CD4-positive, alpha-beta T cell treated with Interleukin-1 beta for 1 hour (primary cell): ENCODE results near the gene NUDT1.

ENCODE experiments used
- DNase-seq, 2 donors: peaks; one replicate each; pipeline ENCODE4 v3.0.0-alpha.2; 2020 to 2022

NUDT1 gene

GRCh38 chr7:2271273-2272026, 29.4 kb downstream of the NUDT1 start:
- no peak for DNase-seq

- DNase-seq, result no peak
Measured at GRCh38 chr7:2272031-2272430, 30.0 kb downstream of the NUDT1 start.

- no peak for DNase-seq
Measured at GRCh38 chr7:2273866-2274265, 31.8 kb downstream of the NUDT1 start.

- no peak for DNase-seq
Measured at GRCh38 chr7:2274666-2275065, 32.6 kb downstream of the NUDT1 start.

GRCh38 chr7:2275101-2275500, 33.1 kb downstream of the NUDT1 start:
- no peak for DNase-seq

- DNase-seq, result no peak
Measured at GRCh38 chr7:2276107-2276506, 34.1 kb downstream of the NUDT1 start.

GRCh38 chr7:2278026-2278425, 36.0 kb downstream of the NUDT1 start:
- no peak for DNase-seq

GRCh38 chr7:2279896-2280295, 37.9 kb downstream of the NUDT1 start:
- no peak for DNase-seq

GRCh38 chr7:2280424-2280823, 38.4 kb downstream of the NUDT1 start:
- no peak for DNase-seq

GRCh38 chr7:2281541-2281940, 39.5 kb downstream of the NUDT1 start:
- no peak for DNase-seq

- no peak for DNase-seq
Measured at GRCh38 chr7:2282185-2282751, 40.2 kb downstream of the NUDT1 start.

GRCh38 chr7:2283074-2283473, 41.0 kb downstream of the NUDT1 start:
- DNase-seq, result no peak

- DNase-seq, result no peak
Measured at GRCh38 chr7:2287745-2288144, 45.7 kb downstream of the NUDT1 start.

- DNase-seq, result peak in 1 of 2 donors; percentile 26
Measured at GRCh38 chr7:2288503-2288902, 46.5 kb downstream of the NUDT1 start.

GRCh38 chr7:2289111-2289586, 47.1 kb downstream of the NUDT1 start:
- no peak for DNase-seq

GRCh38 chr7:2289621-2290020, 47.6 kb downstream of the NUDT1 start:
- no peak for DNase-seq

GRCh38 chr7:2290877-2291276, 48.9 kb downstream of the NUDT1 start:
- no peak for DNase-seq

GRCh38 chr7:2295936-2296620, 54.1 kb downstream of the NUDT1 start:
- no peak for DNase-seq

- no peak for DNase-seq
Measured at GRCh38 chr7:2296832-2297231, 54.8 kb downstream of the NUDT1 start.

- peak in 1 of 2 donors; percentile 31 for DNase-seq
Measured at GRCh38 chr7:2299131-2299829, 57.3 kb downstream of the NUDT1 start.

GRCh38 chr7:2299870-2300512, 58.0 kb downstream of the NUDT1 start:
- DNase-seq, result no peak
